Gastrocnemius medialis (tissue), 4 donors: ENCODE measurements around the gene GLE1. TPM values are rescaled to one million over a fixed set of nuclear protein-coding genes. Genes with fewer than 3 reads are reported as not detected.

ENCODE experiments used
- ATAC-seq, 2 donors: fragments of 150-250 bp; one replicate each; pipeline ENCODE4 v1.9.1; 2016
- DNase-seq, 2 donors: peaks; one replicate each; pipeline ENCODE4 v3.0.0-alpha.2; 2019
- H3K27ac ChIP-seq, 4 donors: fragments of 200-600 bp; sonication (generic); 1 replicate in 1 of 4; 2 replicates in 3 of 4; pipeline ENCODE4 v1.5.1; 2016 to 2018; ENCODE audit warnings: mild to moderate bottlenecking in 2 of 4, moderate library complexity in 1 of 4
- H3K27me3 ChIP-seq, 3 donors: fragments of 200-600 bp; sonication (generic) in 2 of 3; 1 replicate in 1 of 3; 2 replicates in 2 of 3; pipeline versions ENCODE4 v1.5.1 to v1.6.0; 2016 to 2019; ENCODE audit warnings: mild to moderate bottlenecking in 1 of 3, moderate library complexity in 1 of 3
- H3K36me3 ChIP-seq, 2 donors: fragments of 200-600 bp; sonication (generic) in 1 of 2; one replicate each; pipeline ENCODE4 v1.5.1; 2017 to 2018
- H3K4me1 ChIP-seq, 2 donors: fragments of 200-600 bp; sonication (generic) in 1 of 2; one replicate each; pipeline ENCODE4 v1.5.1; 2016 to 2017; ENCODE audit warnings: mild to moderate bottlenecking in 2 of 2
- H3K4me3 ChIP-seq, 4 donors: fragments of 200-600 bp; sonication (generic) in 3 of 4; 1 replicate in 1 of 4; 2 replicates in 3 of 4; pipeline ENCODE4 v1.5.1; 2016 to 2019; ENCODE audit warnings: mild to moderate bottlenecking in 2 of 4
- H3K9me3 ChIP-seq, 3 donors: fragments of 200-600 bp; sonication (generic) in 2 of 3; 1 replicate in 1 of 3; 2 replicates in 2 of 3; pipeline ENCODE4 v1.5.1; 2016 to 2019
- CTCF ChIP-seq, 5 experiments: fragments of 450-650 bp in 3 of 5; fragments of 200-600 bp in 2 of 5; sonication (generic) in 2 of 5; IDR thresholded peaks in 4 of 5; conservative IDR thresholded peaks in 1 of 5; 1 replicate in 4 of 5; 2 replicates in 1 of 5; pipeline ENCODE4 v1.5.1; 2016 to 2019; ENCODE audit warnings: antibody characterized with exemption in 5 of 5, mild to moderate bottlenecking in 3 of 5, moderate library complexity in 3 of 5
- POLR2A ChIP-seq, 2 donors: fragments of 450-650 bp; IDR thresholded peaks; one replicate each; pipeline ENCODE4 v1.6.1; 2017; ENCODE audit warnings: antibody characterized with exemption in 2 of 2, mild to moderate bottlenecking in 2 of 2, moderate library complexity in 2 of 2
- in situ Hi-C, 4 donors: fragments of 200-750 bp; cut with MboI; loops; one replicate each; pipeline versions ENCODE4 v1.15.0 to v1.8.0; 2017; ENCODE audit warnings: low sequenced_read_pairs in 4 of 4
- intact Hi-C: fragments of 100-400 bp; cut with DNase I; formaldehyde crosslinking; loops from one replicate; pipeline ENCODE4 v1.15.1; 2023; ENCODE audit warnings: low total_unique reads
- total RNA-seq, 4 donors: library from RNA; depleted of rRNA; stranded (reverse); fragments of >200 nt; gene quantifications; one replicate each; pipeline versions ENCODE4 v1.1.0 to v1.2.3, GENCODE V29; 2016

The GLE1 gene
- total RNA-seq, 4 donors from 2014 or later = 31.4 to 56.7 (median 32.7) TPM

- H3K36me3 ChIP-seq = peaks cover 0 to 85% of the 10 kb centered on the region in 2 donors
- no peak for TF ChIP-seq POLR2A (IDR thresholded peaks at IDR 0.05)
- no peak for TF ChIP-seq CTCF (IDR thresholded peaks at IDR 0.05 in 4 of 5, conservative IDR thresholded peaks at IDR 0.05 in 1 of 5)
- no peaks in the 10 kb centered on the region for H3K9me3 ChIP-seq
- H3K4me3 ChIP-seq = no peak overlapping the region
- no peak for ATAC-seq
- in situ Hi-C loops (no loop called here), intact Hi-C loops (loop anchor here (10.0 kb wide), 1 partner anchor 46 kb away; no protein-coding TSS in a partner anchor)
- H3K4me1 ChIP-seq = no peaks in the 10 kb centered on the region
- no peak for DNase-seq
- H3K27ac ChIP-seq = no peak overlapping the region
- no peaks in the 10 kb centered on the region for H3K27me3 ChIP-seq
These were observed 24.7 kb downstream of the GLE1 start for GRCh38 chr9:128529191-128529590.

- DNase-seq (no peak), ATAC-seq (no peak)
- H3K27me3 ChIP-seq = no peaks in the 10 kb centered on the region
- intact Hi-C loops (no loop called here), in situ Hi-C loops (no loop called here)
- H3K27ac ChIP-seq = no peak overlapping the region
- H3K4me1 ChIP-seq = no peaks in the 10 kb centered on the region
- peaks cover 0 to 82% of the 10 kb centered on the region in 2 donors for H3K36me3 ChIP-seq
- H3K4me3 ChIP-seq = no peak overlapping the region
- H3K9me3 ChIP-seq = no peaks in the 10 kb centered on the region
- TF ChIP-seq CTCF (IDR thresholded peaks at IDR 0.05 in 4 of 5, conservative IDR thresholded peaks at IDR 0.05 in 1 of 5) = no peak
- no peak for TF ChIP-seq POLR2A (IDR thresholded peaks at IDR 0.05)
These were observed 28.1 kb downstream of the GLE1 start for GRCh38 chr9:128532581-128532980.

GRCh38 chr9:128540634-128541360, 36.3 kb downstream of the GLE1 start:
- ATAC-seq = peak; percentile 12 to 62
- in situ Hi-C loops (no loop called here), intact Hi-C loops (no loop called here)
- H3K9me3 ChIP-seq = no peaks in the 10 kb centered on the region
- peaks cover 0 to 68% of the 10 kb centered on the region in 2 donors for H3K36me3 ChIP-seq
- H3K27ac ChIP-seq = no peak overlapping the region
- H3K4me3 ChIP-seq = no peak overlapping the region
- no peaks in the 10 kb centered on the region for H3K27me3 ChIP-seq
- DNase-seq = no peak
- no peaks in the 10 kb centered on the region for H3K4me1 ChIP-seq
- TF ChIP-seq CTCF (IDR thresholded peaks at IDR 0.05 in 4 of 5, conservative IDR thresholded peaks at IDR 0.05 in 1 of 5) = no peak
- TF ChIP-seq POLR2A (IDR thresholded peaks at IDR 0.05) = no peak

GRCh38 chr9:128546504-128546903, 42.0 kb downstream of the GLE1 start:
- H3K4me3 ChIP-seq = no peak overlapping the region
- H3K9me3 ChIP-seq = no peaks in the 10 kb centered on the region
- no peak for TF ChIP-seq POLR2A (IDR thresholded peaks at IDR 0.05)
- TF ChIP-seq CTCF (IDR thresholded peaks at IDR 0.05 in 4 of 5, conservative IDR thresholded peaks at IDR 0.05 in 1 of 5) = no peak
- DNase-seq = no peak
- no peak overlapping the region for H3K27ac ChIP-seq
- in situ Hi-C loops (no loop called here), intact Hi-C loops (no loop called here)
- peaks cover 10 to 20% of the 10 kb centered on the region in 2 donors for H3K4me1 ChIP-seq
- no peaks in the 10 kb centered on the region for H3K27me3 ChIP-seq
- peaks cover 0 to 13% of the 10 kb centered on the region in 2 donors for H3K36me3 ChIP-seq
- ATAC-seq = no peak
